T-helper 2 cell treated with Interferon-gamma antibody and Interleukin-4, amounts not matched to agents 100 ng/mL and 5 ng/mL, for 36 hours (primary cell): ENCODE measurements around the gene KIF26A. TPM values are rescaled to one million over a fixed set of nuclear protein-coding genes. Genes with fewer than 3 reads are reported as not detected.

Source experiments
- intact Hi-C: fragments of 100-400 bp; cut with micrococcal nuclease; formaldehyde crosslinking; loops from one replicate; pipeline ENCODE4 v1.15.1; 2023
- total RNA-seq: library from RNA; stranded (reverse); gene quantifications from 2 replicates; pipeline ENCODE4 v1.2.3, GENCODE V29; 2022

The KIF26A gene
- total RNA-seq, 1 donor from 2014 or later: 0.45 TPM

DNA sequence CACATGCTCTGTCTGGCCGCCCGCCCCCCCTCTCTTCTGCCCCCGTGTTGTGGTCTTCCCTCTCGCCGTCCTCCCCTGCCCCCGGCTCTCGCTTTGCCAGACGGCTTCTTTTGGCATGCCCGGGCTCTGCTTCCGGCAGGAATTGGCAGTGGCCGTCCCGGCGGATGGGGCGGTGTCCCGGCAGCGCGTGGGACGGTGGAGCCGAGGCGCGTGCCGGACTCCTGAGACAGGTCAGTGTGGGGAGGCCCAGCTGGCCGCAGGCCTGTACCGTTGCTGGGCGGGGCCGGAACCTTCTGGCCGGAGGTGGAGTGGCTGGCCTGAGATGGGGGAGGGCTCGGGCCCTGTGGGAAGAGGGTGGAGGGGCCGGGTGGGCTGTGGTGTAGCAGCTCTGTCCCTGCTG, 17.1 kb downstream of the KIF26A start:
- intact Hi-C loops: no loop called here

DNA sequence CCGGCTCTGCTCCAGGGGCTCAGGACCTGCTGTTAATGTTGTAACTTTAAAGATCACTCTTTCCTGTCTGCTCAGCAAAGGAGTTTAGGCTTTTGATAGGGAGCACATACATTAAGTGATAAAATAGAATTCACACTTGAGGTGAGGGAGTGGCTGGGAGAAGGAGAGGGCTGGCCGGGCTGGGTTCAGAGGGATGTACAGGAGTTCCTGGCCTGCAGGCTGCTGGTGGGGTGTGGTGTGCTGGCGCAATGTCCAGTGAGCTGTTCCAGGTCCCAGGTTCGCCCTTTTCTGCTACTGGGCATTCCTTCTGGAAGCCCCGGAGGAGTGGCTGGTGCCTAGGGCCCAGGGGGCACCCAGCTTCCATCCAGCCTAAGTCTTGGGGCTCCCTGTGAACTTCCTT, 17.8 kb downstream of the KIF26A start:
- intact Hi-C loops: no loop called here

DNA sequence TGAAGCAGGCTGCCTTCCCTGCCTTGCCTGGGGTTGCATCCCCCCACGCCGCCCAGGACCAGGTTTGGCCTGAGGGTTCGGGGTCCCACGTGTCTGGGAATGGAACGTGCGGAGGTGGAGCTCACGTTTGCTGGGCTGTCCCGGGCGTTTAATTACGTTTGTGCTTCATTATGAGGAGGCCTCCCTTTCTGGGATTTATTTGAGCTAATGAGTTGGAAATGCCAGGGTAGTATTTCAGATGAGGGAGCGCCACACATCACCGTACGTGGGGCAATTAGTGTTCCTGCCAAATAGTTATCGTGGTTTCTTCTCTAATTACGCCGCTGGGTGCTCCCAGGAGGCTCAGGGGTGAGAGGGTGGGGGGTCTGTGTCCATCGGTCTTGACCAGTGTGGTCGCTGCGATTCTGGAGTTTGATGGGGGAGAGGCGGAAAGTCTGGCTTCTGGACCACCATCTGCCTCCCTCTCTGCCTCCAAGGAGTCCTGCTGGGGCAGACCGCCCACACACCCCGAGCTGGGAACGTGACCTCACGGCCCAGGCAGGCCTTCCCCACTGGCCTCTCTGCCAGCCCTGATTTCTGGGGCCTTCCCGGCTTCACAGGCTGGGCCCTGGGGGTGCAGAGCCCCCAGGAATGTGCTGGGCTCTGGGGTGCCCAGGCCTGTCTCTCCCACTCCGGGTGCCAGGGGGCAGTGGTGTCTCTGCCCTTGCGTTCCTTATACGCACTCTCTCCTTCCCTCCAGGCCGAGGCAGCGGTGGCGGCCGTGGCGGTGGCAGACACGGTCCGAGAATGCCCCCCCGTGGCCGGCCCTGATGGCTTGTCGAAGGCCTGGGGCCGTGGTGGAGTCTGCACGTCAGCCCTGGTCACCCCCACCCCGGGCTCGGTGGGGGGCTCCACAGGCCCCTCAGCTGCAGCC, 18.9 kb downstream of the KIF26A start:
- intact Hi-C loops: no loop called here

DNA sequence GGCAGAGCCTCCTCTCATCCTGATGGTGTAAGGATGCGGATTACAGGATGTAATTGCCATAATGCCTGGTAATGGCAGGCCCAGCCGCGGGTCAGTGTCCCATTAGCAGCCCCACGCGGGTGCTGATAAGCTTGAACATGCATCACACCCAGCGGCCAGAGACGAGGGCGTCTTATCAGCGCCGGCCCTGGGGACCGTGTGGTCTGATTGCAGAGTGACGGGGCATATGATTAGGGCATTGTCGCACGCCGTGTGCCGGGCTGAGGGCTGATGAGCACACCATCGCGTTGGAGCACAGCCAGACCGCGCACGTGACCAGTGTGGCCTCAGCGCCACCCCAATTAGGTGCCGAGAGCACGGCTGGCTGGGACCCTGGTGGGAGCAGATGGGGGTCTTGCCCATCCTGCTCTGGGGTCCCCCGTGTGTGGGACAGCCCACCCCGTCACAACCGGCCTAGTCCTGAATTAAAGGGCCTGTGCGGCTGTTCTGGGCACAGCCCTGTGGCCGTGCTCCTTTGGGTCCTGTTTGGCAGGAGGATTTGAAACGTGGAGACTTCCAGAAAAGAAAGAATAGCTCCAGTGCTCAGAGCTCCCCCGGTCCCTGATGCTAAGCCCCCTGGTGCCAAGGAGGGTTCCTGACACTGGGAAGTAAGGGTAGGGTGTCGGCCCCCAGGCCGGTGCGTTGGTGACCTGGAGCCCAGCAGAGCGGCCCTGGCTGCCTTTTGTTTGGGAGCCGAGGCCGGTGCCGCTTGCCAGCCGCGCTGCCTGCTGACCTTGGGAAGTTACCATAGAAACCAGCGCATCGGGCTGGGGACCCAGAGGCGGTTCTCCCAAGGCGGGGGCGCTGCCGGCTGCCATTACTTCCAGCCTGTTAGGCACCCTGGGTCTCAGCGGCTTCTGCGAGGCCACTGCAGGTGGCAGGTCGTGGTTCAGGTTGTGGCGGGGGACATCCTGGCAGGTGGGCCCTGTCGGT, 20.7 kb downstream of the KIF26A start:
- intact Hi-C loops: no loop called here

DNA sequence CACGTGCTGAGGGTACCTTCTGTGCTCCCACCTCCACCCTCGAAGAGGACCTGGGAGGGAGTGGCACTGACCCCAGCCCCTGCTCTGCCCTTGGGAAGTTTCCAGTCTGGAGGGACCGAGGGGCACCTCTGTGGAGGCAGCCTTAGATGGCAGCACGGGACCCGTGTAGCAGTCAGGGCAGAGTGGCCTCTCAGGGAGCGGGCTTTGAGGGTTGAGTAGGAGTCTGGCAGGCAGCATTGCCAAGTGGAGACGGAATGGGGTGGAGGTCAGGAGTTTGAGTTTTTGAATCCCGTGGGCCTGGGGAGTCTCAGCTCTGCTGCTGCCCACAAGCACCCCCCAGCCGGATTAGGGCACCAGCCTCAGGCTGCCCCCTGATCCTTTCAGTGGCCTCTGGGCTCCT, 21.6 kb downstream of the KIF26A start:
- intact Hi-C loops: no loop called here

DNA sequence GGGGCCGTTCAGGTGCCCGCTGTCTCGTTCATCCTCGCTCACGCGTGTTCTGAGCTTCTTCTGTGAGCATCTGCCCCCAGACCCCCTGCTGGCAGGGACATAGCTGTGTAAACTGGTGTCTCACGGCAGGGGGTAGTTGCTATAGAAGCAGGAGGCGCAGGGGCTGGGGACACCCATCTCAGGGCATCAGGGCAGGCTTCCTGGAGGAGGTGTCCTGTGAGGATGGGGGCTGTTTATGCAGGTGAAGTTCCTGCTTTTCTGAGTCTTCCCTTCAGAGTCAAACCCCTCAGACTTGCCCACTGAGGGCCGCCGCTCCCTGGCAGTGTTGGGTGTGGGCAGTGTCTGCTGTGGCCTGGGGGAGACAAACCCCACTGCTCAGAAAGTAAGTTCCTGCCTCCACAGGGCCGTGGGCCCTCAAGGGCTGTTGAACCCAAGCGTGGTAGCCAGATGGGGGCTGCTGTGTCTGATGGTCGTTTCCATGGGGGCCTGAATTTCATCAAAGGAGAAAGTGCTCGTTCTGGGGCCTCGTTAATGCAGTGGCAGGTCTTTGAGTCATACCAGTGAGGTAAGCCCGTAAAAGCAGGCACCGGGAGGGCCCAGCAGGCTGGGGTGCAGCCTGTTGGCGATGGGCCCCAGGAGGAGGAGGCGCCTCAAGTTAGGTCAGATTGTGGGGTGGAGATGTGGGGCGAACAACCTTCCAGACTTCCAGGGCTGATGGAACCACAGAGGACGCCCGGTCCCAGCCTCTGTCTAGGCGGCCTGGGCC, 23.4 kb downstream of the KIF26A start:
- intact Hi-C loops: no loop called here

DNA sequence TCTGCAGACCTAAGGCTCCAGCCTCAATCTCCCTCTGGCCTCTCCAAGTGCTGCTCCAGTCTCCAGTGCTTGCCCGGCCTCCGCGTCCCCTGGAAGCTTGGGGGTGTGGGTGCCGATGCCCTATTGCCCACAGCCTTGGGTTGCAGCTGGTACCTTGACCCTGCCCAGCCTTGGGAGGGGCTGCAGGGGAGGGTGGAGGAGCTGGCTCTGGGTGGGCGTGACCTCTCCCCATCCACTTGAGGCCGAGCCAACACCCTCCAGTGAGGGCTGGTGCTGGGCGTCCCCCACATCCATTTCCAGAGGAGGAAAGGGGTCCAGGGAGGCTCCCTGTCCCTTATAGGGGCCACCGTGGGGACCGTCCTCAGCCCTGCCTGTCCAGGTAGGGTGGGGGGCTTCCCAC, 24.1 kb downstream of the KIF26A start:
- intact Hi-C loops: no loop called here

DNA sequence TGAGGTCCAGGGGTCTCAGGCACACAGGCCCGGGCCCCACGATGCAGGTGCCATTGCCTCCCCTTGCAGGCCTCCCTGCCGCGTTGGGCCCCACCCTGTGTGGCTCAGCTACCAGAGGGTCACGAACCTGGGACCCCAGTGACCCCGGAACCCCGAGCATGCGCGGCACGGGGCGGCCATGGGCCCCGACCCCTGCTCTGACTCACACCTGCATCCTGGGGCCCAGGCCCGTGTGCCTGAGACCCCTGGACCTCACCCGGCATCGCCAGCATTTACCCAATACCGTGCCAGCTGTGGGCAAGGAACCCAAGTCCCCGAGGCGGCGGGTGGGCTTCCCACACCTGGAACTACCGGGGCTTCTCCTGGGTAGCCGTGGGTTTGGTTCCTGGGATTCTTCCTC, 25.2 kb downstream of the KIF26A start:
- intact Hi-C loops: no loop called here

DNA sequence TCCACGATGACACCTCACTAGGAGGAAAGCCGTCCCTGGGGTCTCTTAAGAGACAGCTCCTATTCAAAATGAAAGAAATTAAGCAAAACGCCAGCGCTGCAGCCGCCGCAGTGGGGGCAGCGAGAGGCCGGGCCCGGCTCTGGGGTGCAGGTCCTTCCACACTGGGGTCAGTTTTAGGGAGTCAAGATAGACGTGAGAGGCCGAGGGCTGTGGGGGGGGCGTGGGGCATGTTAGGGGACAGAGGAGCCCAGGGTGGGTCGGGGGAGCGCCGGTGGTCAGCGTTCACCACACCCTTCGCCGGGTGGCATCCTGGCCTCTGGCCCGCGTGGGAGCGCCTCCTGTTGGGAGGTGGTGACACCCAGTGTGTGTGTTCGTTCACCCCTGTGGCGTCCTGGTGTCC, 25.7 kb downstream of the KIF26A start:
- intact Hi-C loops: no loop called here

DNA sequence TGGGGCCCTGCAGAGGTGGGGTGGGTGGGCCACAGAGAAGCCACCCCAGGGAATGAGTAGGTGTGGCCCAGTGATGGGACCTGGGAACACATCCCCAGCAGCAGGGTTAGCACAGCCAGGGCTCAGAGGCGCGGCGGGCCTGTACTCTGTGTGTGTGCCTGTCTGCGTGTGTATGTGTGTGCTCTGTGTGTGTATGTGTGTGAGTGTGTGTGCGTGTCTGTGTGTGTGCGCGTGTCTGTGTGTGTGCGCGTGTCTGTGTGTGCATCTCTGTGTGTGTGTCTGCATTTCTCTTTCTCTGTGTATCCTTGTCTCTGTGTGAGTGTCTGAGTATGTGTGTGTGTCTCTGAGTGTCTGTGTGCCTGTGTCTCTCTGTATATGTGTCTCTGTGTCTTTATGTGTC, 26.1 kb downstream of the KIF26A start:
- intact Hi-C loops: no loop called here

DNA sequence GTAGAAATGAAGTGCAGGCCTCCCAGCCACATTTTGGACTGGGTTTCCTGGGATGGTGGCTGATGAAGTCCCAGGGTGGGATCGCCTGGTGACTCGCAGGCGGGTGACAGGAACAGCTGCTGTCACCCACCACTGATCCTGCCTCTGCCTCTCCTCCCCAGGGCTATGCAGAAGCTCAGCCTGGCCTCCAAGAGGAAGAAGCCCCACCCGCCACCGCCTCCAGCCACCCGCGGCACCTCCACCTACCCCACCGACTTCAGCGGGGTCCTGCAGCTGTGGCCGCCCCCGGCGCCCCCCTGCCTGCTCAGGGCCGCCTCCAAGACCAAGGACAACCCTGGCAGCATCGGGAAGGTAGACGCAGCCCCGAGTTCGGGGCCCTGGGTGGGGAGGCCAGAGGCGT, 28.3 kb downstream of the KIF26A start:
- intact Hi-C loops: no loop called here

DNA sequence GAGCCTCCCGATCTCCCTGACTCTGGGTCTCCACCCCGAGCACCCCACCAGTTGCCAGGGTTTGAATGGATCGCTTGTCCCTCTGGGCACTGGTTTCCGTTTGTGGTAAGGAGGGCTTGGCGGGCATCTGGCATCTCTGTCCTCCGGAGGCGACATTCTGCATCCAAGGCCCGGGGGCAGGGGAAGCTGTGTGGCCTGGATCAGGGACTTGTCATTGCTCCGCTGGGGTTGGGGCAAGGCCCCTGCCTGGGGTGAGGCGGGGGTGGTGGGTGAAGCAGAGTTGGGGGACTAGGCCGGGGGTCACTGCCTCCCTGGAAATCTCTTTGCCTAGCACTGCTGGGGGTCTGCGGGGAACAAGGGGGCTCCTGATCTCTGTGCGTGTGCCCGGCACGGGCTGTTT, 30.2 kb downstream of the KIF26A start:
- intact Hi-C loops: no loop called here

DNA sequence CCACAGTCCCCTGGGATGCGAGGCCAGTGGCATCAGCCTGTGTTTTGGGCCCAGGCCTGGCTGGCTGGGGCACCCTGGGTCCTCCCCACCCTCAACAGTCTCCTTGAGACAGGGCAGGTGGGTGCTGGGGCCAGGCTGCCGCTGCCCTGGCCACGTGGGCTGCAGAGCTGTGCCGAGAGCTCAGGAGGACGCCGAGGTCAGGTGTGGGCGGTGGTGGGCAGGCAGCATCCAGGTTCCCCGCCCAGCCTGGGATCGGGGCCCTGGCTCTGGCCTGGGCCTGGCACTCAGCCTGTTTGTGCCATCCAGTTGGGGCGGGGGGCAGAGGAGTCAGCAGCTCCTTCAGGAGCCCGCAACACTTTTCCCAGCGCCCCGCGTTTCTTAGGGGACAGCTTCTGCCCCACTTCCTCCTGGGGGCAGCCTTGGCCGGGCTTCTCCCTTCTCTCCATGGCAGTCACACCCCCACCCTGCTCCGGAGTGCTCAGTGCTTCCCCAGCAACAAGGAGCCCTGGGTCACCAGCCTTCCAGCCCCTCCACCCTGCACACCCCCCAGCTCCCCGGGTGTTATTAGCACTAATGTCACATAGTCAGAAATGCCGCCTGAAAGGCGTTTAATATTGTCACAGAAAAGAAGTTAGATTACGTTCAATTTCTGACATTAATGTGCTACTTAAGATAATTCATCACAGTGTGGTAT, 30.8 kb downstream of the KIF26A start:
- intact Hi-C loops: no loop called here

DNA sequence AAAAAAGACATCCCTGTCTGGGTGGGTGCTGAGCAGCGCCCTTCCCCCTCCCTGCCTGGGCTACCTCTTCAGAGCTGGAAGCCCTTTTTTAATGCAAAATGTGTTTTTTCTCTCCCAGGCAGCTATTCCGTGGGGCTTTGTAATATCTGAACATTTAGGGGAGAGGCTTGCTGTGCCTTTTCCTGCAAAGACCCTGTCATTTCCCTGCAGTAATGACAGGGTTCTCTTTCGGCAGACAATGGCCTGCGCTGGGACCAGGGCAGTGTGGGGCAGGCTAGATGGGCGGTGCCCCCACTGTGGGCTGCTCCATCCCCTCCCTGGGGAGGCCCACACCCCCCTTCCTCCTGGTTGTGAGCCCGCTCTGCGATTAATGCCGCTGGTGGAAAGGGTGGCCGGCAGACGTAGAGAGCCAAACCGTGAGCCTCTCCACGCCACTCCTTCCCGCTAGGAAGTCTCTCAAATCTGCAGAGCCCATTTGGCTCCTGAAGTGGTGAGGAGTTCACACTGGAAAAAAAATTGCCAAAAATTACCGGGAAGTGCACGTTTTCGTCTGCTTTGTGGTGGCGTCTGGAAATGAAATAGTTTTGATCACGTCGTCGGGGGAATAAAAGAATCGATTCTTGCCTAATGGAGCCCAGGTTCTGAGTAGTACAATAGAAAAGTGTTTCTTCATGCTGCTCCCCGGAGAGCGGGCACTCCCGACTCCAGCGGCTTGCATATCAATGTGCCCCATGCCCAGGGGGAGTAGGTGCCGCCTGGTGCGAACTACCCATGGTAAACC, 31.5 kb downstream of the KIF26A start:
- intact Hi-C loops: no loop called here

DNA sequence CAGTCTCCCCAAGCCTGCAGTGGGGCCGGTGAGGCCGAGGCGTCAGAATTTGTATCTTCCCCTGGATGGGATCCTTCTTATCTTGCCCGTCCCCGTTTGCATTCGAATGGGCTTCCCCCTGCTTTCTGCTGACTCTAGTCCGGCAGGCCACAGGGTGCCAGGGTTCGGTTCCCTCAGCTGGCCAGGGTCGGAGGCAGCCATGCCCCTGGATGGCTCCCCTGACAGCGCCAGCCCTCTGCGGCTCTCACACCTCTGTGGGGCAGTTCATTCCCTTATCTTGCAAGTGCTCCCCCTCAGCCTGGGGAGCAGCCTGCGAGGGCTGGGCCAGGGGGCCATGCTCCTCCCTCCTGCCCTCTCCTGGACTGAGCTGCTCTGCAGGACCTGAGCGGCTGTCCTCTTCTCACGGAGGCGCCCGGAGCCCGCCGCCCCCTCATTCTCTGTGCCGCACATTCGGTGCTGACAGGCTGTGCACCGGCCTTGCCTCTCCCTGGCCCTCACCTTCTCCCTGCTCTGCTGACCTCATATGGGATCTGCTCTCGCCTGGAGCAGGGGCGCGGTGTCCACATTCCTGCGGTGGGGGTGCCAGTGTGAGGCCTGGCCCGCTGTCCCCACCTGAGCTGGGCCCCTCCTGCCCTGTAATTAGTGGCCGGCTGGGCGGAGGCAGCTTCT, 32.8 kb downstream of the KIF26A start:
- intact Hi-C loops: no loop called here

DNA sequence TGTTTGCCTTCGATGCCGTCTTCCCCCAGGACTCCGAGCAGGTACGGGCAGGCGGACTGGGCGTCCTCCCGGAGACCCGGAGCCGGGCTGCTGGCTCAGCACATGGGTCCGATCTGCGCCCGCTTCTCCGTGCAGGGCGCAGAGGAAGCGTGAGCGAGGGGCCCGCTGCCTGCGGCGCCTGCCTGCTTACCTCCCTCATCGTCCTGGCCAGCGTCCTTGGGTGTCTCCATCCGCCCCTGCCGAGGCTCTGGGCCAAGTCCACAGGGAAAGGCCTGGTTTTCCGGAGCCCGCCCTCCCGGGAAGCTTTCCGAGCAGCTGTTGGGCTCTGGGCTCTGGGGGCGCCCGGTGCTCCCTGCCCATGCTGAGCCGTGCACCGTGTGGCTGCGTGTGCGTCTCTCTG, 33.5 kb downstream of the KIF26A start:
- intact Hi-C loops: no loop called here

DNA sequence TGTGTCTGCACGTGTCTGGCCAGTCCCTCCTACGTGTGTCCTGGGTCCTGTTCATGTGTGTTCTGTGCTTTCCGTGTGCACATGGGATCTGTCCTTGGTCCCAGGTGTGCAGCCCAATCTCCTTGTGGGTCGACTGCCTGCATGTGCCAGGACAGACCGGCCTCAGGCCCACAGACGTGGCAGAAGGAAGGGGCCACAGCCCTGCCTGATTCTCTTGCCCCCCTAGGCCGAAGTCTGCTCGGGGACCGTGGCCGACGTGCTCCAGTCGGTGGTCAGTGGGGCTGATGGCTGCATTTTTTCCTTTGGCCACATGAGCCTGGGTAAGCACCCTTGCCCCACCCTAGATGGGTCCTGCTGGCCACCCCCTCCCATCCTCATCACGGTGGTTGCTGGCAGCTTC, 34.0 kb downstream of the KIF26A start:
- intact Hi-C loops: no loop called here

DNA sequence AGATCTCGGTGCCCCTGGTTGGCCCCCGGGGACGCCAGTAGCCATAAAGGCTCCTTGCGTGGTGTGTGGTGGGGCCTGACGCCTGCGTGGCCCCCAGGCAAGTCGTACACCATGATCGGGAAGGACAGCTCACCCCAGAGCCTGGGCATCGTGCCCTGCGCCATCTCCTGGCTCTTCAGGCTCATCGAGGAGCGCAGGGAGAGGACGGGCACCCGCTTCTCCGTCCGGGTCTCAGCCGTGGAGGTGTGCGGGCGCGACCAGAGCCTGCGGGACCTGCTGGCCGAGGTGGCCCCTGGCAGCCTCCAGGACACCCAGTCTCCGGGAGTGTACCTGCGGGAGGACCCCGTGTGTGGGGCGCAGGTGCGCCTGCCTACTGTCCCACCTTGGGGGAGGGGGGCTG, 34.5 kb downstream of the KIF26A start:
- intact Hi-C loops: no loop called here

DNA sequence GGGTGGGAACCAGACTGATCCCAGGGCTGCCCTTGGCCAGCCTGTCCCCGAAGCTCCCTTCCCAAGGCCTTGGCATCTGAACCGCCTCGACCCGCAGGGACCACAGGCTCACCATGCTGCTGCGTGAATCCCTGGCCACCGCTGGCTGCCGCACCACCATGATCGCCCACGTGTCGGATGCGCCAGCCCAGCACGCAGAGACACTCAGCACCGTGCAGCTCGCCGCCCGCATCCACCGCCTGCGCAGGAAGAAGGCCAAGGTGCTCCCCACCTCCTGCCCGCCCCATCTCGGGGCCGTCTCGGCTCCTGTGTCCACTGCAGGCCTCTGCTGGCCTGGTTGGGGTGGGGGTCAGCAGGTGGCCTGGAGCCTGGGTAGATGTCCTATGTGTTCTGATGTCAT, 35.7 kb downstream of the KIF26A start:
- intact Hi-C loops: no loop called here

DNA sequence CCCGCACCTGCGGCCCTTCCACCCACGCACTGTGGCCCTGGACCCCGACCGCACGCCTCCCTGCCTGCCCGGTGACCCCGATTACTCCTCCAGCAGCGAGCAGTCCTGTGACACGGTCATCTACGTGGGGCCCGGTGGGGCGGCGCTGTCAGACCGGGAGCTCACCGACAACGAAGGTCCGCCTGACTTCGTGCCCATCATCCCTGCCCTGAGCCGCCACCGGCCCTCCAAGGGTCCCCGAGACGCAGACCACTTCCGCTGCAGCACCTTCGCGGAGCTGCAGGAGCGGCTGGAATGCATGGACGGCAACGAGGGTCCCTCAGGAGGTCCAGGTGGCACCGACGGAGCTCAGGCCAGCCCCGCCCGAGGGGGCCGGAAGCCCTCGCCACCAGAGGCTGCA, 36.7 kb downstream of the KIF26A start:
- intact Hi-C loops: no loop called here
